Thymus (tissue), 14 donors: Measurements from ENCODE around the gene NID2. TPM values are rescaled to one million over a fixed set of nuclear protein-coding genes. Genes with fewer than 3 reads are reported as not detected.
A peak's percentile ranks its signal among the peaks of the same experiment; 100 is the strongest.

ENCODE experiments used
- DNase-seq, 9 donors: peaks; one replicate each; pipeline ENCODE4 v3.0.0-alpha.2; 2013; ENCODE audit warnings: low spot score in 9 of 9, low read depth in 6 of 9, missing footprints in 1 of 9
- H3K27ac ChIP-seq, 2 donors: one replicate each; pipeline ENCODE4 v1.5.1; 2013; ENCODE audit warnings: control low read depth in 1 of 2, low read depth in 1 of 2, low read length in 1 of 2, mild to moderate bottlenecking in 1 of 2, moderate library complexity in 1 of 2
- H3K27me3 ChIP-seq, 2 donors: one replicate each; pipeline ENCODE4 v1.5.1; 2013; ENCODE audit warnings: low read length in 1 of 2; ENCODE audit not compliant: control insufficient read depth in 2 of 2, insufficient read depth in 1 of 2
- H3K36me3 ChIP-seq, 2 donors: one replicate each; pipeline ENCODE4 v1.5.1; 2013; ENCODE audit warnings: low read length in 1 of 2, mild to moderate bottlenecking in 1 of 2, moderate library complexity in 1 of 2; ENCODE audit not compliant: control insufficient read depth in 2 of 2, insufficient read depth in 2 of 2
- H3K4me1 ChIP-seq, 2 donors: one replicate each; pipeline ENCODE4 v1.5.1; 2013; ENCODE audit warnings: low read length in 2 of 2; ENCODE audit not compliant: control insufficient read depth in 2 of 2, insufficient read depth in 2 of 2
- H3K4me3 ChIP-seq, 2 donors: one replicate each; pipeline ENCODE4 v1.5.1; 2013; ENCODE audit warnings: low read length in 2 of 2, control low read depth in 1 of 2, mild to moderate bottlenecking in 1 of 2
- H3K9me3 ChIP-seq, 2 donors: one replicate each; pipeline ENCODE4 v1.5.1; 2013; ENCODE audit warnings: low read length in 1 of 2, mild to moderate bottlenecking in 1 of 2; ENCODE audit not compliant: control insufficient read depth in 2 of 2, insufficient read depth in 1 of 2
- WGBS: extraction: QIAGEN DNeasy Blood & Tissue Kit; methylation state at CpG from one replicate; pipeline ENCODE4 v1.1.7; 2013; 5-methylcytosine and 5-hydroxymethylcytosine counted together
- long read RNA-seq, 10 donors: transcript quantifications; one replicate each; lab custom pipeline, GENCODE V29; 2026
- polyA plus RNA-seq: library from polyadenylated mRNA; stranded (reverse); fragments of 200-250 nt; gene quantifications from one replicate; pipeline ENCODE4 v1.2.3, GENCODE V29; 2013
- total RNA-seq: library from RNA; stranded (reverse); fragments of 120-200 nt; gene quantifications from one replicate; pipeline ENCODE4 v1.2.4, GENCODE V29; 2013
- donor health status: healthy.

Gene NID2, protein sequence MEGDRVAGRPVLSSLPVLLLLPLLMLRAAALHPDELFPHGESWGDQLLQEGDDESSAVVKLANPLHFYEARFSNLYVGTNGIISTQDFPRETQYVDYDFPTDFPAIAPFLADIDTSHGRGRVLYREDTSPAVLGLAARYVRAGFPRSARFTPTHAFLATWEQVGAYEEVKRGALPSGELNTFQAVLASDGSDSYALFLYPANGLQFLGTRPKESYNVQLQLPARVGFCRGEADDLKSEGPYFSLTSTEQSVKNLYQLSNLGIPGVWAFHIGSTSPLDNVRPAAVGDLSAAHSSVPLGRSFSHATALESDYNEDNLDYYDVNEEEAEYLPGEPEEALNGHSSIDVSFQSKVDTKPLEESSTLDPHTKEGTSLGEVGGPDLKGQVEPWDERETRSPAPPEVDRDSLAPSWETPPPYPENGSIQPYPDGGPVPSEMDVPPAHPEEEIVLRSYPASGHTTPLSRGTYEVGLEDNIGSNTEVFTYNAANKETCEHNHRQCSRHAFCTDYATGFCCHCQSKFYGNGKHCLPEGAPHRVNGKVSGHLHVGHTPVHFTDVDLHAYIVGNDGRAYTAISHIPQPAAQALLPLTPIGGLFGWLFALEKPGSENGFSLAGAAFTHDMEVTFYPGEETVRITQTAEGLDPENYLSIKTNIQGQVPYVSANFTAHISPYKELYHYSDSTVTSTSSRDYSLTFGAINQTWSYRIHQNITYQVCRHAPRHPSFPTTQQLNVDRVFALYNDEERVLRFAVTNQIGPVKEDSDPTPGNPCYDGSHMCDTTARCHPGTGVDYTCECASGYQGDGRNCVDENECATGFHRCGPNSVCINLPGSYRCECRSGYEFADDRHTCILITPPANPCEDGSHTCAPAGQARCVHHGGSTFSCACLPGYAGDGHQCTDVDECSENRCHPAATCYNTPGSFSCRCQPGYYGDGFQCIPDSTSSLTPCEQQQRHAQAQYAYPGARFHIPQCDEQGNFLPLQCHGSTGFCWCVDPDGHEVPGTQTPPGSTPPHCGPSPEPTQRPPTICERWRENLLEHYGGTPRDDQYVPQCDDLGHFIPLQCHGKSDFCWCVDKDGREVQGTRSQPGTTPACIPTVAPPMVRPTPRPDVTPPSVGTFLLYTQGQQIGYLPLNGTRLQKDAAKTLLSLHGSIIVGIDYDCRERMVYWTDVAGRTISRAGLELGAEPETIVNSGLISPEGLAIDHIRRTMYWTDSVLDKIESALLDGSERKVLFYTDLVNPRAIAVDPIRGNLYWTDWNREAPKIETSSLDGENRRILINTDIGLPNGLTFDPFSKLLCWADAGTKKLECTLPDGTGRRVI (N-terminal part only)
- total RNA-seq (7.5 TPM), polyA plus RNA-seq (2.5 TPM)
- long read RNA-seq, donor 1: 0 reads
- long read RNA-seq, donor 2: 0 reads
- long read RNA-seq, donor 3: 0 reads
- long read RNA-seq, donor 4: 0 reads
- long read RNA-seq, donor 5, full-length matches to known transcripts: 2 of 2 reads
- long read RNA-seq, donor 5, partial matches to known transcripts: 0 of 2 reads
- long read RNA-seq, donor 5, other reads (novel, unspliced or antisense): 0 of 2 reads
- long read RNA-seq, donor 6: 0 reads
- long read RNA-seq, donor 7: 0 reads
- long read RNA-seq, donor 8: 0 reads
- long read RNA-seq, donor 9, full-length matches to known transcripts: 1 of 1 reads
- long read RNA-seq, donor 9, partial matches to known transcripts: 0 of 1 reads
- long read RNA-seq, donor 9, other reads (novel, unspliced or antisense): 0 of 1 reads
- long read RNA-seq, donor 10, full-length matches to known transcripts: 3 of 3 reads
- long read RNA-seq, donor 10, partial matches to known transcripts: 0 of 3 reads
- long read RNA-seq, donor 10, other reads (novel, unspliced or antisense): 0 of 3 reads

DNA sequence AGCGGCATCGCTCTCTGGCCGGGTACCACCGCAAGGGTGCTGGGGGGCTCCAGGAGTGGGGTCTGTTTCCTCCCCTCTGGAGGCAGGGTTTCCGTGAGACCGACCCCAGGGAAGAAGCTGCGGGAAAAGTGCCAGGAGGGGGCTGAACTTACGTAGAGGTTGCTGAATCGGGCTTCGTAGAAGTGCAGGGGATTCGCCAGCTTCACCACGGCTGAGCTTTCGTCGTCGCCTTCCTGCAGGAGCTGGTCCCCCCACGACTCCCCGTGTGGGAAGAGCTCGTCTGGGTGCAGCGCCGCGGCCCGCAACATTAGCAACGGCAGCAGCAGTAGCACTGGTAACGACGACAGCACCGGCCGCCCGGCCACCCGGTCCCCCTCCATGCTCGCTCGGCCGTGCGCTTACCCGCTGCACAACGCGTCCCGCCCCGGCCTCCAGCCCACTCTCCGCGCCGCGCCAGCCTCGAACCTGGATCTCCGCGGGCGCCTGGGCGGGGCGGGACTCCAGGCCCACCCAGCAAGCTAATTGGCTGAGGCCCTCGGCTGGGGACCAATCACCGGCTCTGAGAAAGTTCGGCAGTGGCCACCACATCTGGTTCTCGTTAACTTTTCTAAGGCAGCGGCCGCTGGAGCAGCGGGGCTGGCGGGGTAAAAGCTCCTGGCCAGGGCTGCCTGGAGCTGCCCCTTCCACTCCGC is at the start of gene NID2:
NID2 (minus strand) TSS at position 445 of the 692 bp plus-strand sequence; CDS start at position 380, 65 bp downstream.
- peak within 1 kb of the TSS; percentile 11 to 38 for H3K27ac ChIP-seq
- H3K4me1 ChIP-seq: peaks cover 9 to 20% of the 10 kb centered on the region in 2 donors
- H3K9me3 ChIP-seq: no peaks in the 10 kb centered on the region
- no peaks in the 10 kb centered on the region for H3K36me3 ChIP-seq
- peak within 1 kb of the TSS; percentile 33 to 37 for H3K4me3 ChIP-seq
- H3K27me3 ChIP-seq: peaks cover 33 to 53% of the 10 kb centered on the region in 2 donors
- peak in 2 of 9 donors; percentile 11 to 37 for DNase-seq
- under 1% methylated on average over 56 of the region's 57 CpGs for WGBS

DNA sequence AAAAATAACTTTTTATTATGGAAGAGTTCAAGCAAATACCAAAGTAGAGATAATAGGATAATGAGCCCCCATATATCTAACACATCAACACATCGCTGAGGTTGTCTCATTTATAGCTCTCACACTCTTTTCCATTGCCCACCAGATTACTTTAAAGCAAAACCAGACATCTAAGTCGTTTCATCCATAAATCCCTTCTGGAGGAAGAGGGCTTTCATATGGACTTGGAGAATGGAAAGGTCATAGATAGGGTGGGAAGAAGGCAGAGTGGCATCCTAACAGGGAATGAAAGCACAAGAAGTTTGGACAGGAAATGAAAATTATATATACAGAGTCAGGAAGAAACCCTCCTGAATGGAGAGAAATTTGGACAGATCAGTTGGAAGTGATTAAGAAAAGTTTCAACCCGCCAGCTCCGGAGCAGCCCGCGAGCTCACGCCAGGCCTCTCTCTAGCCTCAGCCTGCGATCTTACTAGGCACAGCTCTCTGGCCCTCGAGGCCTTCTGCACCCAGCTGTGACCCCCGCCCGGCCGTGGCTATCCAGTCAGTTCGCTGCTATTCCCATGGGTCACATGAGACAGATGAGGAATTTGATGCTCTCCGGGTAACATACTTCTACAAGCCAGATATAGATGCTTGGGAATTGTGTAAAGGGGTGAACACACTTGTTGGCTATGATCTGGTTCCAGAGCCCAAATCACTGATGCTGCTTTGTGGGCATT is 48.4 kb upstream of the NID2 start:
- Histone ChIP-seq H3K9me3 (no peaks in the 10 kb centered on the region), H3K36me3 (no peaks in the 10 kb centered on the region), H3K27me3 (no peaks in the 10 kb centered on the region), H3K4me1 (no peaks in the 10 kb centered on the region), H3K4me3 (no peak overlapping the region), H3K27ac (no peak overlapping the region)
- WGBS: 86% methylated on average over 14 of the region's 14 CpGs
- DNase-seq: no peak

- no peak overlapping the region for H3K27ac ChIP-seq
- no peaks in the 10 kb centered on the region for H3K36me3 ChIP-seq
Observed at GRCh38 chr14:52115286-52115685, 46.4 kb upstream of the NID2 start.

GRCh38 chr14:52112336-52113018 is 43.6 kb upstream of the NID2 start:
- Histone ChIP-seq H3K4me1 (no peaks in the 10 kb centered on the region), H3K9me3 (no peaks in the 10 kb centered on the region), H3K27me3 (no peaks in the 10 kb centered on the region), H3K36me3 (no peaks in the 10 kb centered on the region), H3K4me3 (no peak overlapping the region), H3K27ac (no peak overlapping the region)
- DNase-seq: no peak

More at GRCh38 chr14:52115286-52115685, 46.4 kb upstream of the NID2 start:
- Histone ChIP-seq H3K27me3 (no peaks in the 10 kb centered on the region), H3K9me3 (no peaks in the 10 kb centered on the region), H3K4me3 (no peak overlapping the region), H3K4me1 (no peaks in the 10 kb centered on the region)
- DNase-seq: no peak

GRCh38 chr14:52111583-52111982 is 42.7 kb upstream of the NID2 start:
- Histone ChIP-seq H3K27me3 (no peaks in the 10 kb centered on the region), H3K4me1 (no peaks in the 10 kb centered on the region), H3K9me3 (no peaks in the 10 kb centered on the region), H3K4me3 (no peak overlapping the region), H3K27ac (no peak overlapping the region), H3K36me3 (no peaks in the 10 kb centered on the region)
- no peak for DNase-seq
- WGBS: 96% methylated on average over 4 of the region's 4 CpGs

- H3K4me1 ChIP-seq: no peaks in the 10 kb centered on the region
- no peak overlapping the region for H3K27ac ChIP-seq
- 76% methylated on average over 5 of the region's 5 CpGs for WGBS
- no peak for DNase-seq
- H3K4me3 ChIP-seq: no peak overlapping the region
- no peaks in the 10 kb centered on the region for H3K36me3 ChIP-seq
- no peaks in the 10 kb centered on the region for H3K9me3 ChIP-seq
- no peaks in the 10 kb centered on the region for H3K27me3 ChIP-seq
Observed at GRCh38 chr14:52110441-52111086, 41.7 kb upstream of the NID2 start.

DNA sequence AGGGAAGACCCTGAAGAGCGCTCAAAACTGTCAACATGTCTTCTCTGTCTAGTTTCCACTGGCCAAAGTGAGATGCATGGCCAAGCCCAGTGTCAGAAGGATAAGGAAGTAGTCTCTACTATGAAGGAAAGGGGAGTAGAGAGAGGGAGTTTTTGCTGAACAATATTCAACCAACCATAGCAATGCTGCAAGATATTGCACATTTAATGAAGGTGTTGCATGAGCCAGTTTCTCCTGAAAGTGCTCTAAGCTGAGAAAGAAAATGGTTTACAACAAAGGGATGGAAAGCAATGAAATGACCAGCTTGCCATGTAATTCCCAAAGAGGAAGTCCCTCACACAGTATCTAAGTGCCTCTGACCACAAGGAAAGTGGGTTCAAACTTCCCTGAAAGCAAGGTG is 40.0 kb upstream of the NID2 start:
- no peaks in the 10 kb centered on the region for H3K27me3 ChIP-seq
- WGBS: 96% methylated on average over 1 of the region's 1 CpG
- H3K27ac ChIP-seq: no peak overlapping the region
- no peaks in the 10 kb centered on the region for H3K36me3 ChIP-seq
- no peaks in the 10 kb centered on the region for H3K9me3 ChIP-seq
- no peak overlapping the region for H3K4me3 ChIP-seq
- H3K4me1 ChIP-seq: no peaks in the 10 kb centered on the region
- DNase-seq: no peak
